AG04450 (cell line): Measurements from ENCODE around the gene CLOCK. TPM values are rescaled to one million over a fixed set of nuclear protein-coding genes. Genes with fewer than 3 reads are reported as not detected.

Experiments used
- CTCF ChIA-PET: fragments of 300-600, 350-600 bp; formaldehyde crosslinking; extraction: SDS; loops from one replicate; lab custom pipeline; 2022; ENCODE audit warnings: antibody characterized with exemption, inconsistent platforms; lab: Charles Lee
- POLR2A ChIA-PET: fragments of 350-600 bp; formaldehyde crosslinking; extraction: SDS; loops from one replicate; lab custom pipeline; 2021; ENCODE audit warnings: antibody characterized with exemption, inconsistent platforms; lab: Yijun Ruan, JAX
- DNase-seq: peaks from one replicate; pipeline ENCODE4 v3.0.0-alpha.2; 2011; ENCODE audit warnings: low read depth, low spot score
- H3K27ac ChIP-seq: one replicate; pipeline ENCODE4 v1.5.1; 2012; ENCODE audit warnings: low read depth, low read length, control low read depth
- H3K27me3 ChIP-seq: one replicate; pipeline ENCODE4 v1.6.0; 2012; ENCODE audit warnings: low read length; ENCODE audit not compliant: control insufficient read depth, insufficient read depth
- H3K4me3 ChIP-seq: 2 replicates; pipeline ENCODE4 v1.5.1; 2011; ENCODE audit warnings: mild to moderate bottlenecking, low read depth, low read length, control low read depth
- H3K9me3 ChIP-seq: 2 replicates; pipeline ENCODE4 v1.5.1; 2012; ENCODE audit warnings: low read length; ENCODE audit not compliant: control insufficient read depth, insufficient read depth
- CTCF ChIP-seq: IDR thresholded peaks from 2 replicates; pipeline ENCODE4 v1.5.1; 2011; ENCODE audit warnings: low read depth, low read length, control low read depth, inconsistent platforms
- polyA plus RNA-seq: library from polyadenylated mRNA; depleted of rRNA; stranded (reverse); fragments of >200 nt; gene quantifications from 2 replicates; pipeline ENCODE4 v1.2.3, GENCODE V29; 2011

Gene CLOCK
- polyA plus RNA-seq, 1 experiment = 18.8 TPM

- POLR2A ChIA-PET = no interaction called here
- H3K27ac ChIP-seq = no peak overlapping the region
- no peak overlapping the region for H3K4me3 ChIP-seq
- DNase-seq = no peak
- peaks cover 11% of the 10 kb centered on the region; the same call in 1 of the 2 replicates for H3K9me3 ChIP-seq
- H3K27me3 ChIP-seq = no peaks in the 10 kb centered on the region
- TF ChIP-seq CTCF = no peak
- CTCF ChIA-PET = no interaction called here
These were observed 12.4 kb downstream of the CLOCK start for GRCh38 chr4:55534306-55534705.

- Histone ChIP-seq H3K27ac (no peak overlapping the region), H3K27me3 (no peaks in the 10 kb centered on the region), H3K4me3 (no peak overlapping the region), H3K9me3 (peaks cover 11% of the 10 kb centered on the region; the same call in 1 of the 2 replicates)
- DNase-seq = no peak
- ChIA-PET CTCF (interaction anchor here (0.6 to 1.2 kb wide), 2 partner anchors 16 to 1351 kb away, joined by 3 to 4 read pairs; no protein-coding TSS in a partner anchor), POLR2A (no interaction called here)
- TF ChIP-seq CTCF = no peak
These were observed 16.0 kb downstream of the CLOCK start for GRCh38 chr4:55530691-55531090.

GRCh38 chr4:55530167-55530566 lies 16.5 kb downstream of the CLOCK start:
- Histone ChIP-seq H3K27ac (no peak overlapping the region), H3K4me3 (no peak overlapping the region), H3K9me3 (peaks cover 11% of the 10 kb centered on the region; the same call in 1 of the 2 replicates), H3K27me3 (no peaks in the 10 kb centered on the region)
- no peak for TF ChIP-seq CTCF
- DNase-seq = no peak
- CTCF ChIA-PET = interaction anchor here (1.2 kb wide), 1 partner anchor 12 kb away, joined by 3 read pairs; no protein-coding TSS in a partner anchor
- POLR2A ChIA-PET = no interaction called here

GRCh38 chr4:55528491-55528890 lies 18.2 kb downstream of the CLOCK start:
- Histone ChIP-seq H3K27me3 (no peaks in the 10 kb centered on the region), H3K9me3 (peaks cover 11% of the 10 kb centered on the region; the same call in 1 of the 2 replicates), H3K4me3 (no peak overlapping the region), H3K27ac (no peak overlapping the region)
- TF ChIP-seq CTCF = no peak
- ChIA-PET CTCF (no interaction called here), POLR2A (no interaction called here)
- DNase-seq = no peak

DNA sequence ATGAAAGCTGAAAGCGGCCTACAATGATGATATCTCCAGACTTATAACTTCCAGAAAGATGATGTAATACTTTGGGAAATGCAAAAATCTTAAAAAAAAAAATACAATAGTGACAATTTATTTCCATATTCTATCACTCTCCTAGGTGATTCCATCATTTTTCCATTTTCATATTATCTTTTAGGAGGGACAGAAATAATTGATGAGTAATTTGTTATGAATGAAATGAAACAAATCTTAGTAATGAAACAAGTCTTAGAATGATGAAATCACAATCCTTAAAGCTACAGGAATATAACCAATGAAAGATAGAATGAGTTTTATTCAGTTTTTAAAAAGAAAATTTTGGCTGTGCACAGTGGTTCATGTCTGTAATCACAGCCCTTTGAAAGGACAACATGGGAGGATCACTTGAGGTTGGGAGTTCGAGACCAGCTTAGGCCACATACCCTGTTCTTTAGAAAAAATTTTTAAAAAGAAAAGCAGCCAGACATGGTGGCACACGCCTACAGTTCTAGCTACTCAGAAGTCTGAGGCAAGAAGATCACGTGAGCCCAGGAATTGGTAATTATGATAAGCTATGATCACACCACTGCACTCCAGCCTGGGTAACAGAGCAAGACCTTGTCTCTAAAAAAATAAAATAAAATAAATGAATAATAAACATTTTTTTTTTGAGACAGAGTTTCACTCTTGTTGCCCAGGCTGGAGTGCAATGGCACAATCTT lies 21.7 kb downstream of the CLOCK start:
- TF ChIP-seq CTCF = no peak
- Histone ChIP-seq H3K4me3 (no peak overlapping the region), H3K27ac (no peak overlapping the region), H3K9me3 (no peaks in the 10 kb centered on the region), H3K27me3 (no peaks in the 10 kb centered on the region)
- POLR2A ChIA-PET = interaction anchor here (1.2 kb wide), 1 partner anchor 21 kb away, joined by 5 read pairs; no protein-coding TSS in a partner anchor
- DNase-seq = no peak
- CTCF ChIA-PET = no interaction called here
